Measurements from ENCODE around the gene RNF182.
"Not testable (repeated sequence)": the region's sequence is repeated elsewhere in the genome, so short reads cannot be mapped to it uniquely, and the experiment has no call there.

RNF182 gene

GRCh38 chr6:13918686-13919250 lies 6.0 kb upstream of the RNF182 start:
- no peak for DNase-seq

GRCh38 chr6:13919861-13920260 lies 4.9 kb upstream of the RNF182 start:
- no peak for DNase-seq

GRCh38 chr6:13920552-13920951 lies 4.2 kb upstream of the RNF182 start:
- DNase-seq = no peak

- DNase-seq = no peak
These were observed 2.0 kb upstream of the RNF182 start for GRCh38 chr6:13922750-13923149.

- DNase-seq = no peak
These were observed 1.1 kb upstream of the RNF182 start for GRCh38 chr6:13923527-13924145.

GRCh38 chr6:13924146-13924948 lies 405 bp upstream of the RNF182 start:
- DNase-seq = peak; percentile 80

- DNase-seq = no peak
These were observed 1.6 kb downstream of the RNF182 start for GRCh38 chr6:13926378-13926777.

GRCh38 chr6:13927203-13927602 lies 2.5 kb downstream of the RNF182 start:
- no peak for DNase-seq

GRCh38 chr6:13929196-13929595 lies 4.4 kb downstream of the RNF182 start:
- no peak for DNase-seq

GRCh38 chr6:13931797-13932402 lies 7.1 kb downstream of the RNF182 start:
- no peak for DNase-seq

GRCh38 chr6:13932785-13933184 lies 8.0 kb downstream of the RNF182 start:
- DNase-seq = no peak

- DNase-seq = no peak
These were observed 10.0 kb downstream of the RNF182 start for GRCh38 chr6:13934721-13935120.

GRCh38 chr6:13935190-13935880 lies 10.6 kb downstream of the RNF182 start:
- DNase-seq = no peak

GRCh38 chr6:13935881-13936261 lies 11.1 kb downstream of the RNF182 start:
- DNase-seq = not testable (repeated sequence)

GRCh38 chr6:13941902-13942301 lies 17.1 kb downstream of the RNF182 start:
- DNase-seq = no peak

GRCh38 chr6:13943943-13944342 lies 19.2 kb downstream of the RNF182 start:
- DNase-seq = no peak

GRCh38 chr6:13946506-13946905 lies 21.8 kb downstream of the RNF182 start:
- DNase-seq = no peak

GRCh38 chr6:13947611-13948178 lies 22.9 kb downstream of the RNF182 start:
- no peak for DNase-seq

GRCh38 chr6:13952101-13952500 lies 27.3 kb downstream of the RNF182 start:
- DNase-seq = no peak

- DNase-seq = no peak
These were observed 28.4 kb downstream of the RNF182 start for GRCh38 chr6:13953061-13953705.

GRCh38 chr6:13965582-13966127 lies 40.9 kb downstream of the RNF182 start:
- no peak for DNase-seq

GRCh38 chr6:13971303-13971702 lies 46.6 kb downstream of the RNF182 start:
- DNase-seq = no peak
